ENCODE results near the gene NAALADL2. TPM values are rescaled to one million over a fixed set of nuclear protein-coding genes. Genes with fewer than 3 reads are reported as not detected.

Gene NAALADL2
- polyA plus RNA-seq, 3 donors: not detected

DNA sequence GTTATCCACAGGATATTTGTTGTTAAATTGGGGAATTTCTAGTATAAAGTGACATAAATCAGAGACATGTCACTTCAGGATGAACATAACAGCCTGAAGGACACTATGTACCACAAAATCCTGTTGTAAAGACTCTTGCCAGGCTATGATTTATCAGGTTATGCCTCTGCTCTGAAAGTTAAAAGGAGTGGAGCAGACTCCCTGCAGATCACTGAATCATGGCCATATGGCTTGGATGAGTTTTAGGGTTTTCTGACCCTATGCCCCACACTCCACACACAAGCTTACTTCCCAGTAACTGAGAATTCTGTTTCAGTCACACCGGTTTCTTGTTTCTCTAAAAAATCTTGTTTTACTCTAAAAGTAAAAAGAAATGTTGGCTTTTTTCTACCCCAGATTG is 869.4 kb downstream of the NAALADL2 start:
- peaks cover 0 to 1% (median 0%) of the 10 kb centered on the region in 3 donors for H3K27me3 Mint-ChIP-seq (ENCODE audit: low read depth in 3 of 3)
- no peak overlapping the region for H3K4me3 Mint-ChIP-seq
- Histone ChIP-seq H3K9me3 (replicated peaks in 1 of 2; ENCODE audit: control insufficient read depth in 1 of 2, insufficient read depth in 1 of 2, low read length in 2 of 2) (peaks cover under 1 to 17% of the 10 kb centered on the region in 2 donors), H3K4me3 (replicated peaks in 1 of 3; ENCODE audit: low read depth in 2 of 3, low read length in 3 of 3) (no peak overlapping the region), H3K4me2 (replicated peaks; ENCODE audit: extremely low read depth, low read length, poor library complexity, severe bottlenecking) (no peak overlapping the region), H4K20me1 (ENCODE audit: insufficient read depth, low read length) (no peaks in the 10 kb centered on the region), H2AFZ (ENCODE audit: insufficient read depth, low read depth, low read length, poor library complexity, severe bottlenecking) (no peak overlapping the region), H3K9ac (ENCODE audit: insufficient read depth, low read length, poor library complexity, severe bottlenecking) (no peak overlapping the region), H3K79me2 (ENCODE audit: insufficient read depth, low read length) (no peaks in the 10 kb centered on the region), H3K4me1 (ENCODE audit: control insufficient read depth in 1 of 2, insufficient read depth in 2 of 2, low read length in 2 of 2) (no peaks in the 10 kb centered on the region), H3K27ac (ENCODE audit: low read depth in 1 of 2, low read length in 2 of 2) (no peak overlapping the region), H3K27me3 (ENCODE audit: control insufficient read depth in 2 of 2, insufficient read depth in 2 of 2, low read length in 2 of 2) (no peaks in the 10 kb centered on the region), H3K36me3 (replicated peaks in 1 of 2; ENCODE audit: control insufficient read depth in 1 of 2, insufficient read depth in 2 of 2, low read length in 2 of 2) (no peaks in the 10 kb centered on the region)
- no peak for DNase-seq
- intact Hi-C loops (cut with micrococcal nuclease): no loop called here
- no peak overlapping the region for H3K27ac Mint-ChIP-seq
- H3K36me3 Mint-ChIP-seq: no peaks in the 10 kb centered on the region
- H3K4me1 Mint-ChIP-seq: no peaks in the 10 kb centered on the region
- no CpG with 5 or more reads among the region's 1 CpG for WGBS (ENCODE audit: insufficient coverage)
- H3K9me3 Mint-ChIP-seq: peaks cover 0 to 10% (median 2%) of the 10 kb centered on the region in 7 donors
- no peak for TF ChIP-seq CTCF (IDR thresholded peaks at IDR 0.05)

DNA sequence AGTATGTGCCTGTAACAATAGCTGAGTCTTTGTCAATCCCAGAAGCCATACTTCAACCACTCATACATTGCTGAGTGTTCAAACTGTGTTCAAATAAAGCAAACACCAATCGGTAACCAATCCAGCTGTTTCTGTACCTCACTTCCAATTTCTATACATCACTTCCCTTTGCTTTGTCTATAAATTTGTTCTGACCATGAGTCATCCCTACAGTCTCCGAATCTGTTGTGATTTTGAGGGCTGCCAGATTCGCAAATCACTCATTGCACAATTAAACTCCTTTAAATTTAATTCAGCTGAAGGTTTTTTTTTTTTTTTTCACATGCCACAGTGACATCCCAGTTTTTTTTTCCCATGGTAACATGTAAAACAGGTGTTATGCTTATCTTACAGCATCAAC is 870.3 kb downstream of the NAALADL2 start:
- no peak for TF ChIP-seq CTCF (IDR thresholded peaks at IDR 0.05)
- Mint-ChIP-seq H3K27ac (no peak overlapping the region), H3K4me1 (no peaks in the 10 kb centered on the region), H3K36me3 (no peaks in the 10 kb centered on the region), H3K9me3 (peaks cover 3 to 17% (median 8%) of the 10 kb centered on the region in 7 donors), H3K4me3 (no peak overlapping the region), H3K27me3 (ENCODE audit: low read depth in 3 of 3) (peaks cover 0 to 1% (median 0%) of the 10 kb centered on the region in 3 donors)
- H3K36me3 ChIP-seq (replicated peaks in 1 of 2; ENCODE audit: control insufficient read depth in 1 of 2, insufficient read depth in 2 of 2, low read length in 2 of 2): no peaks in the 10 kb centered on the region
- H3K4me1 ChIP-seq (ENCODE audit: control insufficient read depth in 1 of 2, insufficient read depth in 2 of 2, low read length in 2 of 2): no peaks in the 10 kb centered on the region
- 92% methylated on average over 1 of the region's 3 CpGs for WGBS (ENCODE audit: insufficient coverage)
- no peak overlapping the region for H3K4me2 ChIP-seq (replicated peaks; ENCODE audit: extremely low read depth, low read length, poor library complexity, severe bottlenecking)
- H4K20me1 ChIP-seq (ENCODE audit: insufficient read depth, low read length): no peaks in the 10 kb centered on the region
- H2AFZ ChIP-seq (ENCODE audit: insufficient read depth, low read depth, low read length, poor library complexity, severe bottlenecking): no peak overlapping the region
- no peaks in the 10 kb centered on the region for H3K27me3 ChIP-seq (ENCODE audit: control insufficient read depth in 2 of 2, insufficient read depth in 2 of 2, low read length in 2 of 2)
- no peak for DNase-seq
- peaks cover 9 to 17% of the 10 kb centered on the region in 2 donors for H3K9me3 ChIP-seq (replicated peaks in 1 of 2; ENCODE audit: control insufficient read depth in 1 of 2, insufficient read depth in 1 of 2, low read length in 2 of 2)
- no peak overlapping the region for H3K9ac ChIP-seq (ENCODE audit: insufficient read depth, low read length, poor library complexity, severe bottlenecking)
- H3K27ac ChIP-seq (ENCODE audit: low read depth in 1 of 2, low read length in 2 of 2): no peak overlapping the region
- H3K4me3 ChIP-seq (replicated peaks in 1 of 3; ENCODE audit: low read depth in 2 of 3, low read length in 3 of 3): no peak overlapping the region
- H3K79me2 ChIP-seq (ENCODE audit: insufficient read depth, low read length): no peaks in the 10 kb centered on the region
- intact Hi-C loops (cut with micrococcal nuclease): no loop called here

Measured in CD14-positive monocyte (primary cell).